Stomach (tissue), 9 donors: ENCODE data around the gene TMEM135. TPM values are rescaled to one million over a fixed set of nuclear protein-coding genes. Genes with fewer than 3 reads are reported as not detected.
"Not testable (repeated sequence)": the region's sequence is repeated elsewhere in the genome, so short reads cannot be mapped to it uniquely, and the experiment has no call there.

Experiments used
- DNase-seq, 2 donors: peaks; one replicate each; pipeline versions ENCODE4 v3.0.0 to v3.0.0-alpha.2; 2013 to 2019
- H3K27ac ChIP-seq, 5 donors: fragments of 200-600 bp in 4 of 5; sonication (generic) in 4 of 5; one replicate each; pipeline ENCODE4 v1.5.1; 2013 to 2019; ENCODE audit warnings: mild to moderate bottlenecking in 1 of 5, moderate library complexity in 1 of 5
- H3K27me3 ChIP-seq, 3 donors: fragments of 200-600 bp; sonication (generic); one replicate each; pipeline ENCODE4 v1.5.1; 2017 to 2019; ENCODE audit warnings: mixed run types in 1 of 3
- H3K36me3 ChIP-seq, 4 donors: fragments of 200-600 bp; sonication (generic); 1 replicate in 3 of 4; 2 replicates in 1 of 4; pipeline ENCODE4 v1.5.1; 2016 to 2019
- H3K4me1 ChIP-seq, 4 donors: fragments of 200-600 bp; sonication (generic); one replicate each; pipeline ENCODE4 v1.5.1; 2016 to 2019
- H3K4me3 ChIP-seq, 4 donors: fragments of 200-600 bp; sonication (generic) in 3 of 4; one replicate each; pipeline ENCODE4 v1.5.1; 2016 to 2019; ENCODE audit warnings: mild to moderate bottlenecking in 1 of 4
- H3K9me3 ChIP-seq, 4 donors: fragments of 200-600 bp; sonication (generic); one replicate each; pipeline ENCODE4 v1.5.1; 2016 to 2019
- CTCF ChIP-seq, 7 experiments: fragments of 450-650 bp in 4 of 7; fragments of 200-600 bp in 3 of 7; sonication (generic) in 3 of 7; IDR thresholded peaks; one replicate each; pipeline ENCODE4 v1.5.1; 2016 to 2019; ENCODE audit warnings: antibody characterized with exemption in 7 of 7, control low read depth in 2 of 7, mild to moderate bottlenecking in 1 of 7
- EP300 ChIP-seq: sonication (generic); formaldehyde crosslinking; IDR thresholded peaks from one replicate; pipeline ENCODE4 v1.6.1; 2017; ENCODE audit warnings: antibody characterized with exemption
- POLR2A ChIP-seq, 4 donors: fragments of 450-650 bp; IDR thresholded peaks; one replicate each; pipeline ENCODE4 v1.6.1; 2016; ENCODE audit warnings: antibody characterized with exemption in 4 of 4, control low read depth in 2 of 4, mild to moderate bottlenecking in 1 of 4, moderate library complexity in 1 of 4
- POLR2AphosphoS5 ChIP-seq, 3 donors: sonication (generic); formaldehyde crosslinking; IDR thresholded peaks; one replicate each; pipeline ENCODE4 v1.6.1; 2016; ENCODE audit warnings: antibody characterized with exemption in 3 of 3
- WGBS, 5 donors: extraction: QIAGEN DNeasy Blood & Tissue Kit in 3 of 5; methylation state at CpG; one replicate each; pipeline versions ENCODE4 v1.1.5 to v1.1.7; 2013 to 2018; 5-methylcytosine and 5-hydroxymethylcytosine counted together
- intact Hi-C: fragments of 100-400 bp; cut with DNase I; formaldehyde crosslinking; loops from one replicate; pipeline ENCODE4 v1.15.1; 2023; ENCODE audit warnings: low total_unique reads
- polyA plus RNA-seq, 3 donors: library from polyadenylated mRNA; stranded (reverse); fragments of 200-250 nt; gene quantifications; one replicate each; pipeline ENCODE4 v1.2.3, GENCODE V29; 2013
- total RNA-seq, 5 donors: library from RNA; depleted of rRNA; stranded (reverse); fragments of >200 nt; gene quantifications; one replicate each; pipeline versions ENCODE4 v1.1.0 to v1.2.3, GENCODE V29; 2014 to 2016
- donor health status: healthy with polysubstance abuse.
- donor health status: Bipolar disorder and iron deficiency.
- donor health status: healthy.

The TMEM135 gene
- total and polyA plus RNA-seq, 8 donors, result 0.58 to 202 (median 3.9) TPM

- H3K27me3 ChIP-seq, result no peaks in the 10 kb centered on the region
- no peak overlapping the region for H3K4me3 ChIP-seq
- DNase-seq, result no peak
- WGBS, 5 donors, result 79 to 99% (median 95%) methylated on average over 3 of the region's 3 CpGs
- H3K36me3 ChIP-seq, result no peaks in the 10 kb centered on the region
- intact Hi-C loops, result no loop called here
- TF ChIP-seq POLR2A (IDR thresholded peaks at IDR 0.05) (no peak), POLR2AphosphoS5 (IDR thresholded peaks at IDR 0.05) (no peak)
- H3K4me1 ChIP-seq, result peaks cover 0 to 8% (median 3%) of the 10 kb centered on the region in 4 donors
- H3K27ac ChIP-seq, result no peak overlapping the region
- peaks cover 0 to 9% (median 7%) of the 10 kb centered on the region in 4 donors for H3K9me3 ChIP-seq
Observed at GRCh38 chr11:87141980-87142514, 104.3 kb downstream of the TMEM135 start.

GRCh38 chr11:87142594-87142993 lies 104.9 kb downstream of the TMEM135 start:
- Histone ChIP-seq H3K4me1 (peaks cover 0 to 8% (median 3%) of the 10 kb centered on the region in 4 donors), H3K9me3 (peaks cover 0 to 9% (median 7%) of the 10 kb centered on the region in 4 donors), H3K27me3 (no peaks in the 10 kb centered on the region), H3K27ac (no peak overlapping the region), H3K36me3 (no peaks in the 10 kb centered on the region), H3K4me3 (no peak overlapping the region)
- no peak for DNase-seq
- TF ChIP-seq EP300 (no peak), CTCF (IDR thresholded peaks at IDR 0.05) (no peak), POLR2AphosphoS5 (IDR thresholded peaks at IDR 0.05) (no peak), POLR2A (IDR thresholded peaks at IDR 0.05) (no peak)
- intact Hi-C loops, result no loop called here
- WGBS, 5 donors, result 91 to 100% (median 96%) methylated on average over 1 of the region's 1 CpG

GRCh38 chr11:87143641-87144040 lies 105.9 kb downstream of the TMEM135 start:
- no peak overlapping the region for H3K27ac ChIP-seq
- TF ChIP-seq EP300 (no peak), POLR2A (IDR thresholded peaks at IDR 0.05) (no peak), CTCF (IDR thresholded peaks at IDR 0.05) (no peak), POLR2AphosphoS5 (IDR thresholded peaks at IDR 0.05) (no peak)
- peaks cover 0 to 8% (median 3%) of the 10 kb centered on the region in 4 donors for H3K4me1 ChIP-seq
- no peaks in the 10 kb centered on the region for H3K27me3 ChIP-seq
- intact Hi-C loops, result no loop called here
- DNase-seq, result no peak
- 70 to 94% (median 89%) methylated on average over 4 of the region's 4 CpGs for WGBS, 5 donors
- no peak overlapping the region for H3K4me3 ChIP-seq
- no peaks in the 10 kb centered on the region for H3K36me3 ChIP-seq
- H3K9me3 ChIP-seq, result peaks cover 0 to 9% (median 7%) of the 10 kb centered on the region in 4 donors

GRCh38 chr11:87144252-87144651 lies 106.5 kb downstream of the TMEM135 start:
- TF ChIP-seq CTCF (IDR thresholded peaks at IDR 0.05) (no peak), POLR2AphosphoS5 (IDR thresholded peaks at IDR 0.05) (no peak), POLR2A (IDR thresholded peaks at IDR 0.05) (no peak), EP300 (no peak)
- 53 to 70% (median 65%) methylated on average over 3 of the region's 3 CpGs for WGBS, 5 donors
- no peaks in the 10 kb centered on the region for H3K36me3 ChIP-seq
- intact Hi-C loops, result no loop called here
- H3K4me1 ChIP-seq, result peaks cover 0 to 8% (median 3%) of the 10 kb centered on the region in 4 donors
- no peak overlapping the region for H3K27ac ChIP-seq
- no peak overlapping the region for H3K4me3 ChIP-seq
- H3K27me3 ChIP-seq, result no peaks in the 10 kb centered on the region
- H3K9me3 ChIP-seq, result peaks cover 0 to 7% (median 6%) of the 10 kb centered on the region in 4 donors
- no peak for DNase-seq

GRCh38 chr11:87148749-87149148 lies 111.0 kb downstream of the TMEM135 start:
- intact Hi-C loops, result no loop called here
- peaks cover 0 to 8% (median 3%) of the 10 kb centered on the region in 4 donors for H3K4me1 ChIP-seq
- no peak for DNase-seq
- H3K27ac ChIP-seq, result no peak overlapping the region
- 84 to 92% (median 87%) methylated on average over 2 of the region's 2 CpGs for WGBS, 5 donors
- TF ChIP-seq POLR2AphosphoS5 (IDR thresholded peaks at IDR 0.05), result no peak
- TF ChIP-seq POLR2A (IDR thresholded peaks at IDR 0.05), result no peak
- no peak for TF ChIP-seq CTCF (IDR thresholded peaks at IDR 0.05)
- no peak for TF ChIP-seq EP300
- H3K9me3 ChIP-seq, result no peaks in the 10 kb centered on the region
- no peaks in the 10 kb centered on the region for H3K36me3 ChIP-seq
- H3K4me3 ChIP-seq, result no peak overlapping the region
- no peaks in the 10 kb centered on the region for H3K27me3 ChIP-seq

GRCh38 chr11:87149782-87150181 lies 112.0 kb downstream of the TMEM135 start:
- DNase-seq, H3K27ac ChIP-seq, intact Hi-C loops, H3K9me3 ChIP-seq, H3K36me3 ChIP-seq, H3K4me1 ChIP-seq, H3K4me3 ChIP-seq, H3K27me3 ChIP-seq: not testable (repeated sequence)
- 89 to 98% (median 97%) methylated on average over 7 of the region's 7 CpGs for WGBS, 5 donors
